IPS-18a (cell line): Measurements from ENCODE around the gene CCDC186.

Experiments used
- H3K27ac ChIP-seq: one replicate; pipeline ENCODE4 v1.5.1; 2013; ENCODE audit warnings: low read length
- H3K27me3 ChIP-seq: one replicate; pipeline ENCODE4 v1.6.1; 2013; ENCODE audit warnings: mild to moderate bottlenecking, low read length; ENCODE audit not compliant: control insufficient read depth, insufficient read depth
- H3K36me3 ChIP-seq: one replicate; pipeline ENCODE4 v1.6.1; 2013; ENCODE audit warnings: low read depth, low read length; ENCODE audit not compliant: control insufficient read depth
- H3K4me1 ChIP-seq: one replicate; pipeline ENCODE4 v1.6.1; 2013; ENCODE audit warnings: low read depth, low read length; ENCODE audit not compliant: control insufficient read depth
- H3K4me3 ChIP-seq: one replicate; pipeline ENCODE4 v1.5.1; 2013; ENCODE audit warnings: low read length
- H3K9ac ChIP-seq: one replicate; pipeline ENCODE4 v1.6.1; 2013; ENCODE audit warnings: mild to moderate bottlenecking, low read length, moderate library complexity
- H3K9me3 ChIP-seq: one replicate; pipeline ENCODE4 v1.6.1; 2013; ENCODE audit warnings: low read depth, low read length; ENCODE audit not compliant: control insufficient read depth

CCDC186 gene

GRCh38 chr10:114110174-114110972 is 63.6 kb downstream of the CCDC186 start:
- no peaks in the 10 kb centered on the region for H3K9me3 ChIP-seq
- H3K4me3 ChIP-seq = no peak overlapping the region
- no peaks in the 10 kb centered on the region for H3K36me3 ChIP-seq
- H3K4me1 ChIP-seq = no peaks in the 10 kb centered on the region
- H3K27ac ChIP-seq = no peak overlapping the region
- H3K27me3 ChIP-seq = no peaks in the 10 kb centered on the region
- no peak overlapping the region for H3K9ac ChIP-seq

- Histone ChIP-seq H3K36me3 (no peaks in the 10 kb centered on the region), H3K4me3 (no peak overlapping the region), H3K4me1 (no peaks in the 10 kb centered on the region), H3K9me3 (no peaks in the 10 kb centered on the region), H3K9ac (no peak overlapping the region), H3K27ac (no peak overlapping the region), H3K27me3 (peaks cover 31% of the 10 kb centered on the region)
Observed at GRCh38 chr10:114103284-114103683, 70.7 kb downstream of the CCDC186 start.

- no peak overlapping the region for H3K4me3 ChIP-seq
- no peaks in the 10 kb centered on the region for H3K36me3 ChIP-seq
- no peaks in the 10 kb centered on the region for H3K4me1 ChIP-seq
- no peaks in the 10 kb centered on the region for H3K9me3 ChIP-seq
- peaks cover 31% of the 10 kb centered on the region for H3K27me3 ChIP-seq
- no peak overlapping the region for H3K27ac ChIP-seq
- no peak overlapping the region for H3K9ac ChIP-seq
Observed at GRCh38 chr10:114102256-114102655, 71.7 kb downstream of the CCDC186 start.

- Histone ChIP-seq H3K27me3 (peaks cover 31% of the 10 kb centered on the region), H3K4me1 (no peaks in the 10 kb centered on the region), H3K27ac (no peak overlapping the region), H3K36me3 (no peaks in the 10 kb centered on the region), H3K9ac (no peak overlapping the region), H3K4me3 (peak overlapping the region; percentile 45), H3K9me3 (no peaks in the 10 kb centered on the region)
Observed at GRCh38 chr10:114100848-114101741, 72.9 kb downstream of the CCDC186 start.

GRCh38 chr10:114096864-114097263 is 77.1 kb downstream of the CCDC186 start:
- H3K9me3 ChIP-seq = no peaks in the 10 kb centered on the region
- peaks cover 23% of the 10 kb centered on the region for H3K27me3 ChIP-seq
- no peaks in the 10 kb centered on the region for H3K4me1 ChIP-seq
- H3K27ac ChIP-seq = no peak overlapping the region
- no peak overlapping the region for H3K9ac ChIP-seq
- no peak overlapping the region for H3K4me3 ChIP-seq
- H3K36me3 ChIP-seq = no peaks in the 10 kb centered on the region

GRCh38 chr10:114095559-114096337 is 78.3 kb downstream of the CCDC186 start:
- H3K9ac ChIP-seq = no peak overlapping the region
- H3K4me3 ChIP-seq = no peak overlapping the region
- no peaks in the 10 kb centered on the region for H3K4me1 ChIP-seq
- H3K27ac ChIP-seq = no peak overlapping the region
- peaks cover 12% of the 10 kb centered on the region for H3K27me3 ChIP-seq
- H3K9me3 ChIP-seq = no peaks in the 10 kb centered on the region
- no peaks in the 10 kb centered on the region for H3K36me3 ChIP-seq

GRCh38 chr10:114094795-114095194 is 79.2 kb downstream of the CCDC186 start:
- H3K27ac ChIP-seq = no peak overlapping the region
- peaks cover 2% of the 10 kb centered on the region for H3K27me3 ChIP-seq
- no peak overlapping the region for H3K4me3 ChIP-seq
- no peak overlapping the region for H3K9ac ChIP-seq
- H3K36me3 ChIP-seq = no peaks in the 10 kb centered on the region
- H3K4me1 ChIP-seq = no peaks in the 10 kb centered on the region
- no peaks in the 10 kb centered on the region for H3K9me3 ChIP-seq

- H3K27me3 ChIP-seq = no peaks in the 10 kb centered on the region
- H3K27ac ChIP-seq = no peak overlapping the region
- H3K9me3 ChIP-seq = no peaks in the 10 kb centered on the region
- H3K4me1 ChIP-seq = no peaks in the 10 kb centered on the region
- no peaks in the 10 kb centered on the region for H3K36me3 ChIP-seq
- H3K9ac ChIP-seq = no peak overlapping the region
- H3K4me3 ChIP-seq = no peak overlapping the region
Observed at GRCh38 chr10:114087655-114088054, 86.3 kb downstream of the CCDC186 start.

- no peaks in the 10 kb centered on the region for H3K27me3 ChIP-seq
- H3K4me1 ChIP-seq = no peaks in the 10 kb centered on the region
- H3K4me3 ChIP-seq = no peak overlapping the region
- H3K9ac ChIP-seq = no peak overlapping the region
- H3K36me3 ChIP-seq = no peaks in the 10 kb centered on the region
- H3K27ac ChIP-seq = no peak overlapping the region
- no peaks in the 10 kb centered on the region for H3K9me3 ChIP-seq
Observed at GRCh38 chr10:114087255-114087654, 86.7 kb downstream of the CCDC186 start.

GRCh38 chr10:114084215-114084614 is 89.8 kb downstream of the CCDC186 start:
- H3K27ac ChIP-seq = no peak overlapping the region
- H3K4me3 ChIP-seq = no peak overlapping the region

GRCh38 chr10:114083040-114083439 is 91.0 kb downstream of the CCDC186 start:
- no peaks in the 10 kb centered on the region for H3K4me1 ChIP-seq
- no peak overlapping the region for H3K27ac ChIP-seq
- no peaks in the 10 kb centered on the region for H3K9me3 ChIP-seq
- no peaks in the 10 kb centered on the region for H3K36me3 ChIP-seq
- H3K27me3 ChIP-seq = no peaks in the 10 kb centered on the region
- H3K4me3 ChIP-seq = no peak overlapping the region
- no peak overlapping the region for H3K9ac ChIP-seq

More at GRCh38 chr10:114084215-114084614, 89.8 kb downstream of the CCDC186 start:
- Histone ChIP-seq H3K27me3 (no peaks in the 10 kb centered on the region), H3K4me1 (no peaks in the 10 kb centered on the region), H3K36me3 (no peaks in the 10 kb centered on the region), H3K9me3 (no peaks in the 10 kb centered on the region), H3K9ac (no peak overlapping the region)
